ENCODE data around the gene FOXJ3.

The FOXJ3 gene

GRCh38 chr1:42189931-42190853 is 144.8 kb downstream of the FOXJ3 start:
- no peak for DNase-seq (ENCODE audit: low read depth in 2 of 2)

DNA sequence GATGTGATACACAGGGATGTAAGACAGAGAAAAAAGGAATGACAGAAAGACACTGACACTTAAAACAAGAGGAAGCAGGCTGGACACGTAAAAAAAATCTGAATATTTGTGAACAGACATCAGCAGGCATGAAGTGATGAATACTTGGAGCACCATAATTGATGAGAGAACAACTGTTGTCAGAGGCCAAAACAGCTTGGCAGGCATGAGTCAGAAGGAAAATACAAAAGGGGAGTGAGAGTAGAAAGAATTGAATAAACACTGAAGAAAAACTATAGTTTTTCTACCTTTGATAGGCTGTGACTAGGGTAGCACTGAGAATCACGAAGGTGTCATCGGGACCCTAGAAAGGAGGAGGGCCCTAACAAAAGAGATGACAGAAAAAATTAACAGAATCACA is 148.9 kb downstream of the FOXJ3 start:
- no peak for DNase-seq (ENCODE audit: low read depth in 2 of 2)

- no peak for DNase-seq (ENCODE audit: low read depth in 2 of 2)
These were observed 150.4 kb downstream of the FOXJ3 start for GRCh38 chr1:42184616-42185015.

DNA sequence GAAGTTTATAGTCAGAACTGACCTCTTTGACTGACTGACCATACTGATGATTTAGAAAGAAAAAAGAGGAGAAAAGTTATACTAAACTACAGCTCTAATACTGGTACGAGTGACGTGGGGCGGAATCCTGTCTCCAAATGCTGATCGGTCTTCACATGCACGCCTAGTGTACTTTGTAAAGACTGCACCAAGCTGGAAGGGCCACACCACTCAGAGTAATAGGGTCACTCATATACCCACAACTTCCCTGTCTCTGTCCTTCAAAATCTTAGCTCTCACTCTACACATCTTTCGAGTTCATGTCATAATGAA is 151.1 kb downstream of the FOXJ3 start:
- DNase-seq (ENCODE audit: low read depth in 2 of 2) = no peak

DNA sequence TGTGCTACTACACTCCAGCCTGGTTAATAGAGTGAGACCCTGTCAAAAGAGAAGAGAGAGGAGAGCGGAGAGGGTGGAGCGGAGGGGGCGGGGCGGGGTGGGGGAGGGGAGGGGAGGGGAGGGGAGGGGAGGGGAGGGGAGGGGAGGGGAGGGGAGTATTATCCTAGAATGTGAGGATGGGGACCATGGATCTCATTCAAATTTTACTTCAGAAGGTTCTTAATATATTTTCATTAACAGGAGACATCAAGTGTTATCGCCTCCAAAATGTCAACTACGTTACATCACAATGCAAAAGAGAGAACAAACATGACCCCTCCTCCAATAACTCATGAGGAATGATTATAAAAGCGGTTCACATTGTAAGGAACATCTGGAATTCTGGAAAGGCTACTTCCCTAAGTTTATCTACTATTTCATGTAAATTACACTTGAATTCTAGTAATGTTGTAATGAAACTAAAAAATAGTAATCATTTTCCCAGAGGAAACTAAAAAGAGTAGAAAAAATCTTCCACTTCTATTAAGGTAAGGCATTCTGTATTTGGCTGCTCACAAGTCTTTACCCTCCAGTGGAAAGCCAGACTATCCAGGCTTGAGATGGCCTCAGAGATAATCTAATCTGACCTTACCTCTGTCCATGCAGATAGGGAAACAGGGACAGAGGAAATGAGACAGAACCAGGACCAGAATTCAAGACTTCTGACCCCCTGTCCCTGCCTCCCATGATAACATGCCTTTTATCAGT is 151.7 kb downstream of the FOXJ3 start:
- no peak for DNase-seq (ENCODE audit: low read depth in 2 of 2)

DNA sequence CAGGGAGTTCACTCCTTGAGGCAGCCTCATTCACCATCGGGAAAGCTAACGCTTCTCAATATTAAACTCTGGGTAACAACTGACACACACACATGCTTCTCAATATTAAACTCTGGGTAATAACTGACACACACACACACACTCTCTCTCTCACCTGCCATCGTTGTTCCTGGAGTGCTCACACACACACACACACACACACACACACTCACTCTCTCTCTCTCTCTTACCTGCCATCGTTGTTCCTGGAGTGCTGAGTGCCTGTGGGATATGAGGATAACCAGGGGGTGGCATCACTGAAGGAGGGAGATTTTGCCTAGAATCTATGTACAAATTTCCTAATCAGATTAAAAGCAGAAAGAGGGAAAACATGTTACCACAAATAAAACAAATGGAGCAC is 153.3 kb downstream of the FOXJ3 start:
- no peak for DNase-seq (ENCODE audit: low read depth in 2 of 2)

- DNase-seq (ENCODE audit: low read depth in 2 of 2) = no peak
These were observed 155.1 kb downstream of the FOXJ3 start for GRCh38 chr1:42179900-42180329.

DNA sequence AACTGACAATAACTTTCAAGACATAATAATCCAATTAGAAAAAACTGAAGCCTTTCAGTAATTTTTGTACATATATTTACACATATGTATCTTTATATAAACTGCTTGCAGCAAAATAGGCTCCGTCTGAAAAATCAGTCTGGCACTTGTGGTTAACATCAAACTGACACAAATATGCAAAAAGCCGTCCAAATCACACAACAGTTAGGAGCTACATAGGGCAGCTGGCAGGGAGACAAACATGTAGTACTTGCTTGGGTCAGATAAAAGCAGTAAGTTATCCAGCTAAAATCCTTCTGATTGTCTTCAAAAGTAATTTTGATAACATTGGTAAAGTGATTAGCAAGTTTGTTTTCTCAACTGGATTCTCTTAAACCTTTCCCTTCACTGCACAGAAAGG is 155.8 kb downstream of the FOXJ3 start:
- DNase-seq (ENCODE audit: low read depth in 2 of 2) = no peak

GRCh38 chr1:42178249-42178648 is 156.8 kb downstream of the FOXJ3 start:
- no peak for DNase-seq (ENCODE audit: low read depth in 2 of 2)

DNA sequence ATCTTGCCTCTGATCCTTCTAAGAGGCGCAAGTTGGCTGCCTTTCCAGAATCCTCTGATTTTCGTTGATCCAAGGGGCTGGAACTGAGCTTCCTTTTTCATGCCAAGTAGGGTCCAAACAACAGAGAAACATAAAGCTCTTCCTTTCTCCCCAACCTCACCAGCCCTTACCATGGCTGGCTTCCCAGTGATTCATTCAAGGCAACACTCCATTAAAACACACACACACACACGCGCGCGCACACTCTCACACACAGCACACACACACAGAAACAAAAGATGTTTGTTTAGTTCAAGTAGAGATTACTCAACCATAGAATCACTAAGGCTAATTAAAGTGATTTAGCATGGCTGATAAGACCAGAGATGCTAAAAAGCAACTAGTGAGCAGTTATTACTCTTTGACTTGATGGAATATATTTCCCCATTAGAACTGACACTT is 157.5 kb downstream of the FOXJ3 start:
- DNase-seq (ENCODE audit: low read depth in 2 of 2) = no peak

- DNase-seq (ENCODE audit: low read depth in 2 of 2) = no peak
These were observed 158.0 kb downstream of the FOXJ3 start for GRCh38 chr1:42176902-42177519.

DNA sequence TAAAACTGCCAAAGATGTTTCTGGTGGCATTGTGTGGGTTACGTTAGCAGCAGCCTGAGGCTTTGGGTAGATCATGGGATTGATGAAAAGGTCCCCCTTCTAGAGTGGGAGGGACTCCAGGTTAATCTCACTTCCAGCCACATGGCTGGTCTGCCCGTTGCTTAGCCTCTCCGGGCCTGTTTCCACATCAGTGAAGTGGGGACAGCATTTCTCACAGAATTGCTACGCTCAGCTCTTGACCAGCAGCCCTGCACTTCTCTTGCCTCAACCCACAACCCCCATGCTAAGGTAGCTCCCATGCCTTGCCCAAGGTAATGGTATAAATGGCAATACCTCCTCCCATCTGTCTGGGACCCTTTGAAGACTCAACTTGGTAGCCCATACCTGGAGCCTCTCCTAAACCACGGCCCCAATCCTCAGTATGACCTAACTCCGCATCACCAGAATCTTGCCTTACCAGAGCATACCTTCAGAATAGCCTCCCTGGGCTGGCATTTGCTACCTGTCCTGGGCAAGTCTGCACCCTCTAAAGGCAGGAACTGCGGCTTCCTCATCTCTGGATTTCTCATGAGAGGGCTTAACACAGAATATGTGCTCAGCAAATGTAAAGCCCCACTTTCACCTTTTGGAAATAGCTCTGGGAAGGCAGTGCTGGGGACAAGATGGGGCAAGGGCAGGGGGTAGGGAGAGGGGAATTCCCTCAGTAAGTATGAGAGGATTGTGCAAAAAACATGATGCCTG is 159.6 kb downstream of the FOXJ3 start:
- DNase-seq (ENCODE audit: low read depth in 2 of 2) = no peak

- DNase-seq (ENCODE audit: low read depth in 2 of 2) = no peak
These were observed 160.9 kb downstream of the FOXJ3 start for GRCh38 chr1:42173961-42174735.

DNA sequence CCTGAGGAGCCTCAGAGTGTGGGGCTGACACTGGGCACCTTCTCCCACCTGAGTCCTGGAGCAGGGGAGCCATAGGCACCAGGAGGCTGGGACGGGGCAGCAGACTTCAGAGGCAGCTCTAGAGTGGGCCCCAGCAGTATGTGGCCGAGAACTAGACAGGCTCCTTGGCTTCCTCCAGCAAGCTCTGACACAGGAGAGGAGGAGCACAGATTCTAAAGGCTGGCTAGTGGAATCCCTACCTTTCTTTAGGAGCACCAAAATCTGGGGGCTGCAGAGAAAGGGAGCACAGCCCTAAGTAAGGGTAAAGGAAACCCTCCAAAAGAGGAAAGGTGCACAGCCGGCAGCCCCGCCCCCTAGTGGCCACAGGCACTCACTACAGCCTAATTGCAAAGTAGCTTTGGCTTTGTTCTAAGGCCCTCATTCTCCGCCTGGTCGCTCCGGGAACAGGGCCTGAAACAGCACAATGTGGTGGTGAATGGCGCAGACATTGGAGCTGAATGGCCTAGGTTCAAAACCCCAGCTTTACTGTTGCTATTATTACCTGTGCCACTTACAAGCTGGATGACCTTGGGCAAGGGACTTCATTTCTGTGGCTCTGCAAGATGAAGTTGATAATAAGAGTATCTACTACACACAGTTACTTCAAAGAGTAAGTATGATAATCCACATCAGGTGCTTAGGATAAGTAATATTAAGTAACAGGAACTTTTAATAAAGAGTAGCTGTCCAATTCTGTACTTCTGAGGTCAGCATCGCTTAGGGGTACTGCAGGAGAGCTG is 161.7 kb downstream of the FOXJ3 start:
- DNase-seq (ENCODE audit: low read depth in 2 of 2) = peak; percentile 62 to 63

DNA sequence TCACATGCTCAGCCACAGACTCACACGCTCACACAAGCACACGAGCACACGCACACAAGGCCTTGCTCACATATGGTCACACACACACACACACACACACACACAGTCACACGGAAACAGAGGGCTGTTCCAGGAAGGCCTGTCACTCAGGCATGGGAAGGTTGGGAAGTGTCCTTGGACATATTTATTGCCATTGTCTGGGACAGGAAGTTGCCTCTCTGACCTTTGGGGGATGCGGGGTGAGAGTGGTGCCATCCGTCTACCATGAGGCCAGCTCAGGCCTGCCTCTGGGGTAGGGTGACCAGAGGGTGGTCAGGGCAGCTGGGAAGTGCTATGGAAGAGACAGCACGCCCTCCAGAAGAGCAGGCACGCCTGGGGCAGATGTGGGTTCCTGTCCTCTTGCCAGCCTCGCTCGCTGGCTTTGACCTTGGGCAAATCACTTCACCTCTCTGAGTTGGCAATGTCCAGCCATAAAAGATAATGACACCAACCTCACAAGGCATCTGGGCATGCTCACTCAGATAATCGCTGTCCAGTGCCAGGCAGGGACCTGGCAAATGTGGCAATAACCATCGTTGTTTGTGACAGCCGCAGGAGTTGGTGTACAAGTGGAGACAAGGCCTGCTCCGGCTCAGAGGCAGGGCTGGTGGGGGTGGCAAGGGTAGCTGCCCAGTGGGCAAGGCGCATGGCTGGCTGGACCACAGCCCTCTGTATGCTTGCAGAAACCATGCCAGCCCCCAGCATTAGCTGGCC is 162.5 kb downstream of the FOXJ3 start:
- DNase-seq (ENCODE audit: low read depth in 2 of 2) = no peak

- no peak for DNase-seq (ENCODE audit: low read depth in 2 of 2)
These were observed 163.3 kb downstream of the FOXJ3 start for GRCh38 chr1:42171679-42172266.

DNA sequence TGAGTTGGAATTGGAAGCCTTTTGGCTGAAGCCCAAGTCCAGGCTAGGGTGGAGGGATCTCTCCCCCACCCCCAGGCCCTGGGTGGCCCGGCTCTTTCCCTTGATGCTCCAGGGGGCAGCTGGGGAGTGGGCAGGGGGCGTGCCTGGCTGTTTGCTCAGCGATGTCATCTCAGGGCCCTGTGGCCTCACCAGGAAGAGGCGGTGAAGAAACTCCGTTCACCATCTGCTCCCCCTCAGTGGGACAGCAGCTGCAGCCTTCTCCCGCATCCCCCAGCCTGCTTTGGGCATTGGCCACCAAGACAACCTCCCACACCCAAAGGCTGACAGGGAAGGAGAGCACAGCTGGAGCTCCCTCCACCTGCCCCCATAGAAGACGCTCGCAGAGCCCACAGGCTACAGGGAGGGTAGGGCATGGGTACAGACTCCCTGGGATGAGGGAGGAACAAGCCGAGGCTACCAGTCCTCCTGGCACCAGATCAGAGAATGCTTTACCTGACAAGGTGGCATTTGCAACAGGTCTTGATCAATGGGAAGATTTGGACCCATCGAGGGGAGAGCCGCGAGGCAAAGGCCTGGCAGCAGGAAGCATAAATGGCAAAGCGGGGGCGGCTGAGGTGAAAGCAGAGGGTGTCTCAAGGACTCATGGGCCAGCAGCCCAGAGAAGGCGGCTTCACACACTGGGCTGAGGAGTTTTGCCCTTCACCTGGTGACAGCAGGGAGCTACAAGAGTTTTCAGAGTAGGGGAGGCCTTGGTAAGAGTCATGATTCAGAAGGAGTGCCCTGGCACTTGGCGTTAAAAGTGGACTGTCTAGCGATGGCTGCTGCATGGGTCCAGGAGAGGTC is 164.0 kb downstream of the FOXJ3 start:
- DNase-seq (ENCODE audit: low read depth in 2 of 2) = no peak

- DNase-seq (ENCODE audit: low read depth in 2 of 2) = no peak
These were observed 166.3 kb downstream of the FOXJ3 start for GRCh38 chr1:42168763-42169162.

- no peak for DNase-seq (ENCODE audit: low read depth in 2 of 2)
These were observed 166.7 kb downstream of the FOXJ3 start for GRCh38 chr1:42168391-42168670.
